HG02840 (cell line): ENCODE measurements around the gene SELENOW.
"Not testable (repeated sequence)": the region's sequence is repeated elsewhere in the genome, so short reads cannot be mapped to it uniquely, and the experiment has no call there.

Experiments
- ATAC-seq: cut with Tn5 transposase; IDR thresholded peaks from one replicate; pipeline ENCODE4 v1.9.1; 2021; ENCODE audit warnings: mild to moderate bottlenecking, moderate library complexity, moderate number of reproducible peaks; ENCODE audit not compliant: unreplicated experiment, low FRiP score

Gene SELENOW

DNA sequence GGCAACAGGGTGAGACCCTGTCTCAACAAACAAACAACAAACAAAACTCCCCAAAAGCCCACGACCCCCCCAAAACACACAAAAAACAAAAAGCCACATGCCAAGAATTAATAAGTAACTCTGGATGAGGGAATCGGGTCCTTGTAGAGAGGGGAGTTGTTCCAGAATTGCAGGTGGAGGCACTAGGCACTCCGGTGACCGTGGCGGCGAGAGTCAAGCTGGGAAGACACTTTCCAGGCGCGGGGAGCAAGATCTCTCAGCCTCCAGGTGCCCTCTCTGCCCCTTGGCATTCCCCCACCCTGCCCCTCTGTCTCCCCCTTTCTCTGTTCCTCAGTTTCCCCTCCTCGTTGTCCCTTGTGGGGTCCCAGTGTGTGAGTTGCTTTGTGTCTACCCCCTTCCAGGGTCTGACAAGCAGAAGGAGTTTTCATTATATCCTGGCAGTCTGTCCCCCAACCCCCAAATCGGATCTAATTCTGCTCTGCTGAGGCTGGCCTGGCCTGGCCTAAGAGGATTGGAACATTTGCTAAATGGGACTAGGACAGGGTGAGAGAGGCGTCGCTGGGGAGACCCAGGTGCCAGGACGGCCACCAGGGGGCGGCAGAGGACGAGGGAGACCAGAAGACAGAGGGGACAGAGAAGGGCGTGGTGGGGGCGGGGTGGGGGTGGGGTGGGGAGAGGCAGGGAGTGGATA lies 34.9 kb downstream of the SELENOW start:
- no peak for ATAC-seq

DNA sequence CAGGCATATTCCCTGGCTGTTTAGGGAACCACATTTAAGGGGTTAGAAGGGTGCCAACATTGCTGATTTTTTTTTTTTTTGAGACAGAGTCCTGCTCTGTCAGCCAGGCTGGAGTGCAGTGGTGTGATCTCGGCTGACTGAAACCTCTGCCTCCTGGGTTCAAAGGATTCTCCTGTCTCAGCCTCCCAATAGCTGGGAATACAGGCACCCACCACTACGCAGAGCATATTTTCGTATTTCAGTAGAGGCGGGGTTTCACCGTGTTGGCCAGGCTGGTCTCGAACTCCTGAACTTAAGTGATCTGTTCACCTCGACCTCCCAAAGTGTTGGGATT lies 35.5 kb downstream of the SELENOW start:
- ATAC-seq = no peak

- not testable (repeated sequence) for ATAC-seq
Observed at GRCh38 chr19:47816270-47816669, 37.8 kb downstream of the SELENOW start.

DNA sequence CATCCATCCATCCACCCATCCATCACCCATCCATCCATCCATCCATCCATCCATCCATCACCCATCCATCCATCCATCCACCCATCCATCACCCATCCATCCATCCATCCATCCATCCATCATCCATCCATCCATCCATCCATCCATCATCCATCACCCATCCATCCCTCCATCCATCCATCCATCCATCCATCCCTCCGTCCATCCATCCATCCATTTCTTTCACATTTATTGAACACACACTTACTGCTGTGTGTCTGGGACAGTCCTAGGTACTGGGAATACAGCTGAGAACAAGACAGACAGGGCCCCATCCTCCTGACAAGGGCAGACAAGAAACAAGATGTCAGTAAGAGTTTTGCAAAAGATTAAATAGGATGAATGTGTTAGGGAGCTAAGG lies 39.7 kb downstream of the SELENOW start:
- ATAC-seq = not testable (repeated sequence)

DNA sequence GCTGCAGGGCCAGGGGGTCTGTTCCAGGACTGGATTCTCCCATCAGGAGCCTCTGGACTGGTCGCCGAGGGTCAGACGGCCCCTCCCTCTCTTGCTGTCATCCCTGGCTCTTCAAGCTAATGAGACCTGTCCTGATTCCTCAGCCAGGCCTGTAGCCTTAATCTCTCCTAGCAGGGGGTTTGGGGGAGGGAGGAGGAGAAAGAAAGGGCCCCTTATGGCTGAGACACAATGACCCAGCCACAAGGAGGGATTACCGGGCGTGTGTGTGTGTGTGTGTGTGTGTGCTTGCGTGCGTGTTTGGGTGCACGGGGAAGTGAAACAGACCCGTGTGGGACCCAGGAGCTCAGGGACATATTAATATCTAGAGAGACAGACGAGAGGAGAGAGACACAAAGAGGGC lies 41.4 kb downstream of the SELENOW start:
- ATAC-seq = no peak

DNA sequence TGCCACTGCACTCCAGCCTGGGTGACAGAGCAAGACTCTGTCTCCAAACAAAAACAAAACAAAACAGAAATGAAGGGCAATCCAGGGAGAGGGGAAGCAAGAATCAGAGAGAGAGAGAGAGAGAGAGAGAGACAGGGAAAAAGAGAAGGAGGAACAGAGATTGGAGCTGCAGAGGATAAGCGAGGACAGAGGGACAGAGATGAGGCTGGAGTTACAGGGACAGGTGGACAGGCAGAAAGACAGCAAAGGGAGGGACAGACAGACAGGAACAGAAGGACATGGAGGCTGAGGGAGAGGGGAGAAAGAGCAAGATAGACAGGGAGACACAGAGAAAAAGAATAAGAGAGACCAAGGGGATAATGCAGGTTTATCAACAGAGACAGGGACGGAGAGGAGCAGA lies 41.9 kb downstream of the SELENOW start:
- no peak for ATAC-seq

GRCh38 chr19:47821460-47822020 lies 43.0 kb downstream of the SELENOW start, which contains the start of gene CRX:
TSS of gene CRX (plus strand) at chr19:47821937. CDS start at chr19:47834444, 12,507 bp downstream.
- ATAC-seq = no peak

DNA sequence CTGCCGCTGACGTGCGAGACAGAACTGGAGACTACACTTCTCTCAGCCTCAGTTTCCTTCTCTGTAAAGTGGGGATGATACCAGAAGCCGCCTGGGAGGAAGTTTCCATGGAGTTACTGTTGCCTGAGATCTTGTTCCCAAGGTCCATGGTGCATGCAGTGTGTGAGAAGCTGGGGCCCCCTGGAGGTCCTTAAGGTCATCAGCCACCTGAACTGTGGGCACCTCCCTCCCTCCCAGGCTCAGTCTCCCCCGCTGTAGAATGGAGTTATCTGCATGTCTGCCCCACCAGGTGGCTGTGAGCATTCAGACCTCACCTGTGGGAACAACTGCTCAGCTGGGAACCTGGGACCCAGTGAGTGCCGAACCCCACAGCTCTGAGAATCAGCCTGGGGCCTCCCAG lies 45.9 kb downstream of the SELENOW start:
- no peak for ATAC-seq

DNA sequence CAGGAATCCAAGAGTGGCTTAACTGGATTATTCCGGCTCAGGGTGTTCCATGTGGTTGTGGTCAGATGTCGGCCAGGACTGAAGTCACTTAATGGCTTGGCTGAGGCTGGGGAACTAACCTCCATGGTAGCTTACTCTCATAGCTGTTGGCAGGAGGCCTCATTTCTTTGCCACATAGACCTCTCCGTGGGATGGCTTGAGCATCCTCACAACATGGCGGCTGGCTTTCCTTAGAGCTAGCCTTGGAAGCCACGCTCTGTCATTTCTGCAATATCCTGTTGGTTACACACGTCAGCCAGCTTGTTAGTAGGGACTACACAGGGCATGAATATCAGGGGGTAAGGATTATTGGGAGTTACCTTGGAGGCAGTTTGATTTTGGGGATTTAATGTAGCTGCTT lies 48.3 kb downstream of the SELENOW start:
- ATAC-seq = no peak

DNA sequence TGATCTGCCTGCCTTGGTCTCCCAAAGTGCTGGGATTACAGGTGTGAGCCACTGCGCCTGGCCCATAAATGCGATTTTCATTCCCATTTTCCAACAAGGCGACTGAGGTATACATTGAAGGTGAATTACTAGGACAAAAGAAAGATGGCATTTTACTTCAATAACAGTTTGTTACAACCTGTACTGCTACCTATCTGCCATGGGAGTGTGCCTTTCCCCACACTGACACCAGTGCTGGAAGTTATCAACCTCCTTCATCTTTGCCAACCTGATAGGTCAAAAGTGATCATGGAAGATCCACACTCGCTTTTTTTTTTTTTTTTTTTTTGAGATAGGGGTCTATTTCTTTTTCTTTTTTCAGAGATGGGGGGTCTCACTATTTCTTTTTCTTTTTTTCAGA lies 54.2 kb downstream of the SELENOW start:
- ATAC-seq = no peak
